ENCODE data around the gene CAMTA1.
A peak's percentile ranks its signal among the peaks of the same experiment; 100 is the strongest.

DNA sequence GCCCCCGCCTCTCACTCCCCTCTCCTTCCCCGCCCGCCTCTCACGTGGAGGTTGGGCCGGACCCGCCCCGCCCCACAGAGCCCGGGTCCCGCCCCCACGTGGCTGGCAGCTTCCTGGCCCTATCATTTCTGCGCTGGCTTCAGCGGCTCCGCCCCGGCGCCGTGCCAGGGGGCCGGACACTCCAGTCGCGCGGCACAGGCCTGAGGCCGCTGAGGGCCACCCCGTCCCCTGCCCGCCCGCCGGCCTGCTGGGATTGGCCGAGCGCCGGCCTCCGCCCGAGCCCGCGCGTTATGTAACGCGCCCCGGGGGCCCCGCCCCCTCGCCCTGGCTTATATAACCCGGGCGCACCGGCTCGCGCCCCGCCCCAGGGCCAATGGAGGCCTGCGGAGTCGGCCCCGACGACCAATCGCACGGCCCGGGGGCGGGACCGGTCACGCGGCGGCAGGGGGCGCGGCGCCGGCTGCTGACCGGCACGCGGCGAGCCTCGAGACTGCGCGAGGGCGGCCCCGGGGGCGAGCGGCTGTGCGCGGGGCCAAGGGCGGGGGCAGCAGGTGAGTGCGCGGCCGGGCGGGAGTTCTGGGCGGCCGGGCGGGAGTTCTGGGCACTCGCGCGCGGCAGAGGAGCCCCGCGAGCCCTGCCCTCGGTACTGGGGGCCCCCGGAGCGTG is 998.7 kb downstream of the CAMTA1 start, which contains the start of gene PER3:
- TF ChIP-seq RAD21 (CRISPR knock-in tag; conservative IDR thresholded peaks at IDR 0.05 in 1 of 2, IDR thresholded peaks at IDR 0.05 in 1 of 2) = no peak
- TF ChIP-seq, protein P1, sequence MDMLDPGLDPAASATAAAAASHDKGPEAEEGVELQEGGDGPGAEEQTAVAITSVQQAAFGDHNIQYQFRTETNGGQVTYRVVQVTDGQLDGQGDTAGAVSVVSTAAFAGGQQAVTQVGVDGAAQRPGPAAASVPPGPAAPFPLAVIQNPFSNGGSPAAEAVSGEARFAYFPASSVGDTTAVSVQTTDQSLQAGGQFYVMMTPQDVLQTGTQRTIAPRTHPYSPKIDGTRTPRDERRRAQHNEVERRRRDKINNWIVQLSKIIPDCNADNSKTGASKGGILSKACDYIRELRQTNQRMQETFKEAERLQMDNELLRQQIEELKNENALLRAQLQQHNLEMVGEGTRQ (CRISPR knock-in tag; IDR thresholded peaks at IDR 0.05) = peak; percentile 67
- TF ChIP-seq NR2C1 (IDR thresholded peaks at IDR 0.05) = no peak
- TF ChIP-seq NR2C1 (tag; IDR thresholded peaks at IDR 0.05) = no peak
- TF ChIP-seq MYBL2 (IDR thresholded peaks at IDR 0.05; ENCODE audit: low read depth) = no peak
- no peak for TF ChIP-seq MYBL2 (CRISPR knock-in tag; IDR thresholded peaks at IDR 0.05; ENCODE audit: borderline replicate concordance)
- TF ChIP-seq CHCHD3 (CRISPR knock-in tag; IDR thresholded peaks at IDR 0.05) = no peak
- TF ChIP-seq POLR2G (IDR thresholded peaks at IDR 0.05; ENCODE audit: low read depth, low read length) = peak; percentile 64
- TF ChIP-seq ELF1 (tag; IDR thresholded peaks at IDR 0.05) = no peak
- TF ChIP-seq, protein P2, sequence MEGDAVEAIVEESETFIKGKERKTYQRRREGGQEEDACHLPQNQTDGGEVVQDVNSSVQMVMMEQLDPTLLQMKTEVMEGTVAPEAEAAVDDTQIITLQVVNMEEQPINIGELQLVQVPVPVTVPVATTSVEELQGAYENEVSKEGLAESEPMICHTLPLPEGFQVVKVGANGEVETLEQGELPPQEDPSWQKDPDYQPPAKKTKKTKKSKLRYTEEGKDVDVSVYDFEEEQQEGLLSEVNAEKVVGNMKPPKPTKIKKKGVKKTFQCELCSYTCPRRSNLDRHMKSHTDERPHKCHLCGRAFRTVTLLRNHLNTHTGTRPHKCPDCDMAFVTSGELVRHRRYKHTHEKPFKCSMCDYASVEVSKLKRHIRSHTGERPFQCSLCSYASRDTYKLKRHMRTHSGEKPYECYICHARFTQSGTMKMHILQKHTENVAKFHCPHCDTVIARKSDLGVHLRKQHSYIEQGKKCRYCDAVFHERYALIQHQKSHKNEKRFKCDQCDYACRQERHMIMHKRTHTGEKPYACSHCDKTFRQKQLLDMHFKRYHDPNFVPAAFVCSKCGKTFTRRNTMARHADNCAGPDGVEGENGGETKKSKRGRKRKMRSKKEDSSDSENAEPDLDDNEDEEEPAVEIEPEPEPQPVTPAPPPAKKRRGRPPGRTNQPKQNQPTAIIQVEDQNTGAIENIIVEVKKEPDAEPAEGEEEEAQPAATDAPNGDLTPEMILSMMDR (IDR thresholded peaks at IDR 0.05 in 2 of 3, conservative IDR thresholded peaks at IDR 0.05 in 1 of 3; ENCODE audit: insufficient read depth in 2 of 3, low read depth in 1 of 3, low read length in 3 of 3) = no peak
